GM19099 (cell line): ENCODE measurements around the gene OR4S2.

Experiments
- POLR2A ChIP-seq: IDR thresholded peaks from 3 replicates; pipeline ENCODE4 v1.6.1; 2011; ENCODE audit warnings: low read depth; ENCODE audit not compliant: insufficient read length; ENCODE audit errors: extremely low read depth

OR4S2 gene, protein sequence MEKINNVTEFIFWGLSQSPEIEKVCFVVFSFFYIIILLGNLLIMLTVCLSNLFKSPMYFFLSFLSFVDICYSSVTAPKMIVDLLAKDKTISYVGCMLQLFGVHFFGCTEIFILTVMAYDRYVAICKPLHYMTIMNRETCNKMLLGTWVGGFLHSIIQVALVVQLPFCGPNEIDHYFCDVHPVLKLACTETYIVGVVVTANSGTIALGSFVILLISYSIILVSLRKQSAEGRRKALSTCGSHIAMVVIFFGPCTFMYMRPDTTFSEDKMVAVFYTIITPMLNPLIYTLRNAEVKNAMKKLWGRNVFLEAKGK

DNA sequence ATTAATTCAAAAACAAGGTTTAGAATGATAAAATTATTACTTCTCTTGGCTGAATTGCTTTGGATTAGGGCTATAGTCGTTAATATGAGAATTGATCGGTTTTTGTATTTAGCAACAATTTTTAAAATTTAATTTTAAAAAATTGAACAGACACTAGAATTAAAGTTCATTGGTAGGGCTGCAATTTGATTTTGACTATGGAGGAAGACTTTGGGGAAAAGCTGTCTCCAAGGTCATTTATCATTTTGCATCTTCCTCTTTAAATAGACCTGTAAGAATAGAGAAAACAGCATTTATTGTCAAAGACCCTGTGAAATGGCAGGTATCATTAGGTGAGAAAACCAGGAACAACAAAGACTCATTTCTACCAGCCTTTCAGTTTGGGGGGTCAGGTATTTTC lies at the start of gene OR4S2:
Gene OR4S2 (plus strand): TSS at position 301 of the 400 bp plus-strand sequence. CDS start 2,577 bp downstream, outside the sequence.
- TF ChIP-seq POLR2A = no peak

DNA sequence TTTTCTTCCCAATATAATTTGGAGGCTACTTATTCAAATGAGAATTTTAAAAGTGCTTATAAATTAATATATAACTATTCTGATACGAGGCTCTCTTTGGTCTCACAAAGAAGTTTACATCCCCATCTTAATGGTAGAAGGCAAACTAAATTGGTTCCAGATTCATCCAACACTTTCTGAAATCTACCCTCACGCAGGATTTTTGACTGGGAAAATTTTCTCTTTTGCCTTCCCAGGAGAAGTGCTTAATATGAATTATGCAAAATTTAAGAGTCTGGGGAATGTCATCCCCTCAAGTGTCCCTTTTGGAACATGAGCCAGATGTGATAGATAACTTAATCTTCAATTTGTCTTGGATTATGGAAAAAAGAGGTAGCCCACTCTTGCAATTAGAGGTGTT lies 40.6 kb upstream of the OR4S2 start, which contains the start of gene OR4C11:
Gene OR4C11 (minus strand): TSS at position 101 of the 400 bp plus-strand sequence. CDS start 3,272 bp downstream, outside the sequence.
- TF ChIP-seq POLR2A = no peak

DNA sequence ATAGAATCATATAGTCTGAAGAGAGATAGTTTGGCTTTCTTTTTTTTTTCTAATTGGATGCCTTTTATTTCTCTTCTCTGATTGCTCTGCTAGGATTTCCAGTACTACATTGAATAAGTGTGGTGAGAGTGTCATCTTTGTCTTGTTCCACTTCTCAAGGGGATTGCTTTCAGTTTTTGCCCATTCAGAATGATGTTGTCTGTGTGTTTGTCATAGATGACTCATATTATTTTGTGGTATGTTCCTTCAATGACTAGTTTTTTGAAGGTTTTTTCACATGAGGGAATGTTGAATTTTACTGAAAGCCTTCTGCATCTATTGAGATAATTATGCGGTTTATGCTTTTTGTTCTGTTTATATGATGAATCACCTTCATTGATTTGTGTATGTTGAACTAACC lies 23.6 kb upstream of the OR4S2 start:
- no peak for TF ChIP-seq POLR2A

DNA sequence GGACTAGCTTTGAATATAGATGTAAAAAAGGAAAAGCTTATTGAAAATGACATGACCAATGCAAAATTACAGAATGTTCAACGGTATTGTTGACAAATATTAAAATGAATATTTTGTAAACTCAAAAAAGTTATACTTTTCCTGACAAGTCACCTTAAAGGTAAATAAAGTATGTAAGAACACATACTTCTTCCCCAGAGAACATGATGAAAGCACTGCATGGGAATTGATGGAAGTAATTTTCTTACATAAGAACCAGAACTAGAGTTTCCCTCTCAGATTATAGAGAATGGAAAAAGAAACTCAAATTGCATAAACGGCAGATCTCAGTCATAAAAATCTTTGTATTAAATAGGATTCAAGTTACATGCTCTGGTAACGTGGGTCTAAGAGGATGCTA lies 13.3 kb upstream of the OR4S2 start, which contains the start of gene OR4P4:
Gene OR4P4 (plus strand): TSS at position 301 of the 400 bp plus-strand sequence.
- no peak for TF ChIP-seq POLR2A

DNA sequence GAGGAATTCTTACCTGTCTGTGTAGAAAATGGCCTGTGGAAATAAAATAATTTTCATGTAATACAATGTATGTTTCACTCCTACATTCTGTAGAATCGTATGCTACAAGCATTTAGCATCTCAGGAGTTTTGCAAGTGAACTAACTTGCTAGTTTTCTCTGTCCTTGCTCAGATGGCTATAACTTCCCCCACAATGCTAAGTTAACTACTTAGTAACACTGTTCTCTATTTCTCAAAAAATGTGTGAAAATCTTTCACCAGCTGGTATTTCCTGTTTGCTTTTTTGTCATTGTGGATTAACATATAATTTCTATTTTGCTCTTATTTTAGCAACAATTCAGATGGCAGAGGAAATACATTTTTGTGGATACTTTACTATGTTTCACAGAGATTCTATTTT lies 4.4 kb downstream of the OR4S2 start:
- no peak for TF ChIP-seq POLR2A

DNA sequence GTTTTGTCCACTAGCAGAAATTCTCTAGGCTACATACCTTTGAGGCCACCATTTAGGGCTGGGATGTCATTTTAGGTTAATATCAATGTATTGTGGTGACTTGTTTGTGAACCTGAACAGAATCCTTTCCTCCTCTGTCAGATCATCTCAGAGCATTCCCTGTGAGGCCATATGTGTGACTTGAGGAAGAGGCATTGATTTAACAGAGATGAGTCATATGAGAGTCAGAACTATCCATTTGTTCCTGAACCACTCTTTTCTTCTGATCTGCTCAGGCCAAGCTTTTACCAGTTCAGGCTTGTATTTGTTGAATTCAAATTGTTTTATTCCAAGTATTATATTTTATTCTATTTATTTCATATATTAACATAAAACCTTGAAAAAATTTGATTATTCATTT lies 7.0 kb downstream of the OR4S2 start:
- TF ChIP-seq POLR2A = no peak

DNA sequence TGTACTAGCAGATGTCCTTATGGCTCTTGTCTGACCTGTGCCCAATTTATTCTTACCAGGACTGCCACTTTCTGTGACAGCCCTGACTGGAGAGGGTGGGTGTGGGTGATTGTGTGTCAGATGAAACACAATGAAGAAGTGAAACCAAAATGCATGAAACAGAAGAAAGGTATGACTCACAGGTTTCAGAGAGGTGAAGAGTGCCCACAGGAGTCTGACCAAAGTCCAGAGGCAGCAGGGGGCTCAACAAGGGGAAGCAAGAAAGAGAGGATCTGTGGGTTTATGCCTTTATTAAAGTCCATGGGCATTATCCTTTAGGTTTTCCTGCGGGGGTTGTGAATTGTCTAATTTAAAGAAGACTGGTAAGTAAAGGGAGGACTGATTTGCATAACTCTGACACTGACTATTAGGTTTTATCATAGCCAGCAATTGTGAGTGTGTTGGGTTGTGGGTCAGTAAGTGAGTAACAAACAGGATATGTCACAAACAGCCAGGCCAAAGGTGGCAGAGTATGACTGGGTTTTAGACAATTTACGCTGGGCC lies 10.0 kb downstream of the OR4S2 start:
- TF ChIP-seq POLR2A = no peak

DNA sequence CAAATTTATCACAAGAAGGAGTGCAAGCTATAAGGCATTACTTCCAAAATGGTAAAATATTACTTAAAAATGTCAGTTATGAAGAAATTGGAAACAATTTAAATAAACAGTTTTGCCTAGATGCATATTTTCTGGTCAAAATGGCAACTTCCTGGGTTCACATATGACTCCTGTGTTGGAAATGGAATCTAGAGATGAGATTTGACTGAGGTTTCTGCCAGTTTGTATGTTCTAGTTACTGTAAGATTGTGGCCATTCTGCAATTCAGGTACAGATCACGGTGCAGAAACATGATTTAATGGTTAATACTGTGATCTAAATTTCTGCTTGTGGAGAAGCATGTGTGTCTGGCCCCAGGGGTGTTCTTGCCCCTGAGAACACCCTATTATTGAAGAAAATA lies 10.5 kb downstream of the OR4S2 start:
- no peak for TF ChIP-seq POLR2A

DNA sequence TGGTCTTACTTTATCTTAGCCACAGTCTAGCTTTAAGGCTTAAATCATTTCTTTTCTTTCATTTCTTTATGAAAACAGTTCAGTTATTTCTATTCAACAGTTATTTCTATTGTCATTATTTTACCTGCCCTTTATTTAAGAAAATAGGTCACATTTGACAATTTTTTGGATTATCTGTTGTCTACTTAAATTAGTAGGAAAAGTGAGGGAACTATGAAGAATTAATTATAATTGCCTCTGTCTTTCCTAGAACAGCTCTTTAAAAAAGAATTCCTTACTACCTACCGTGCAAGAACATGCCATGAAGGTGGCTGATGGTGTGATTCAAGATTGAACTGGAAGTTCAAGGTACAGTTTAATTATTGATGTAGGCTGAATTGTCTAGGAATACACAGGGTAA lies 13.8 kb downstream of the OR4S2 start, which contains the start of gene OR4C6:
Gene OR4C6 (plus strand): TSS at position 301 of the 400 bp plus-strand sequence. CDS start 2,966 bp downstream, outside the sequence.
- no peak for TF ChIP-seq POLR2A

DNA sequence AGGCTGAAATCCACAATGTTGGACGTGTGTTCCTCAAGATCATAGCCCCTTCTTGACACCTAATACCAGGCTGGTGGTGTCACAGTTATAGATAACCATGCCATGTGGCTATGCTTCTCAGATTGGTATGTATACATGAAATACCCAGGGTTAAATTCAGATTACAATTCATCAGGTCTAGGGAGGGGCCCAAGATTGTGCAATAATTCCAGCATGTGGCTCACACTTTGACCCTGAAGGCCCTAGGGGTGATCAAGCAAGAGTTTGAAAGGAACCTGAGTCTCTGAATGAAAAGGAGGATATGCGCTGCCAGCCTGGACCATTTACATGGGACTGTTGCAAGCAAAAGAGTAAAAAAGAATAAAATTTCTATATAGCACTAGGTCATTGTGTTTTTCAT lies 21.2 kb downstream of the OR4S2 start:
- TF ChIP-seq POLR2A = no peak

DNA sequence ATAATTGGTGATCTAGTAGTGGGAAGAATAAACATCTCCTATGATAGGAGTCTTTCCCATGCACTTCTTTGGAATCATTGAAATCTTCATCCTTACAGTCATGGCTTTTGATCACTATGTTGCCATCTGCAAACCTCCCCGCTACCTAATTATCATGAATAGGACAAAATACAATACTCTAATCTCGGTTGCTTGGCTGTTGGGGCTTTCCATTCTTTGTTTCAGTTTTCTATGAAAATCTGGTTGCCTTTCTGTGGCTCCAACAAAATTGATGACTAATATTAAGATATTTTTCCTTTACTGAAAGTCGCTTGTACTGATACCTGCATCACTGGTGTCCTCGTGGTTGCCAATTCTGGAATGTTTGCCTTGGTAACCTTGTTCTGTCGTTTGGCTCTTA lies 25.7 kb downstream of the OR4S2 start:
- TF ChIP-seq POLR2A = no peak

DNA sequence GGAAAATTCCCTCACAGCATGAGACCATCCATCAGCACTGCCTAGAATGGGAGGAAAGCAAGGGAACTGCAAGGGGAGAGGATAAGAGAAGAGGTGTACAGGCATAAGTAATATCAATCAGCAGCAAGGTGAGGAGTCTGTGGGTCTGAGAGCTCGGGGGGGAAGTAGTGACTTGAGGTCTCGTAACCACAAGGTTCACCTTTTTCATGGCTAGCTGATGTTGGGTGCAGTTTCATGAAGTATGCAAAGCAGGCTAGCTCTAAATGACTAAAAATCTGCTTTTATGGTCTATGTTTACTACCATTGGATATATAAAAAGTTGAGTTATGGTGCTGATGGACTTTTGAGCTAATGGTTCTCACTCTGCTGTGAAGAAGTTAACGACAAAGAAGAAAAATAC lies 49.7 kb downstream of the OR4S2 start:
- TF ChIP-seq POLR2A = no peak

DNA sequence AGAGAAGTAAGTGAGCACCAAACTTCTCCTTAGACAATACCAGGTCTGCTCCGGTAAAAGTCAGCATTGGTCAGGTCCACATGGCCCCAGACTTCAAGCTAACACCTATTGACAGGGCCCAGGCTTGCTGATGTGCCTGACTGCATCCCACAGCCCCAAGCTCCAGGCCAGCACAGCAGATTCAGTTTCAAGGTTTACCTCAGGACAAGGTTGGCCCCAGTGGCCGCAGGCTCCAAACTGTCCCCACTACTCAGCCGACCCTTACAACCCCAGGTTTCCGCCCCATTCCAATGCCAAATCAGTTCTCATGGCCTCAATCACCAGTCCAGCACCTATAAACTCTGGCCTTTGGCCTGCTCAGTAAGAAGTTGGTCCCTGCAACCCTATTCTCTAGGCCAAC lies 53.3 kb downstream of the OR4S2 start:
- no peak for TF ChIP-seq POLR2A
